GM18520 (cell line): ENCODE data around the gene C9orf43.
"Not testable (repeated sequence)": the region's sequence is repeated elsewhere in the genome, so short reads cannot be mapped to it uniquely, and the experiment has no call there.

Experiments
- ATAC-seq: cut with Tn5 transposase; IDR thresholded peaks from one replicate; pipeline ENCODE4 v1.9.1; 2021; ENCODE audit not compliant: unreplicated experiment

C9orf43 gene, protein sequence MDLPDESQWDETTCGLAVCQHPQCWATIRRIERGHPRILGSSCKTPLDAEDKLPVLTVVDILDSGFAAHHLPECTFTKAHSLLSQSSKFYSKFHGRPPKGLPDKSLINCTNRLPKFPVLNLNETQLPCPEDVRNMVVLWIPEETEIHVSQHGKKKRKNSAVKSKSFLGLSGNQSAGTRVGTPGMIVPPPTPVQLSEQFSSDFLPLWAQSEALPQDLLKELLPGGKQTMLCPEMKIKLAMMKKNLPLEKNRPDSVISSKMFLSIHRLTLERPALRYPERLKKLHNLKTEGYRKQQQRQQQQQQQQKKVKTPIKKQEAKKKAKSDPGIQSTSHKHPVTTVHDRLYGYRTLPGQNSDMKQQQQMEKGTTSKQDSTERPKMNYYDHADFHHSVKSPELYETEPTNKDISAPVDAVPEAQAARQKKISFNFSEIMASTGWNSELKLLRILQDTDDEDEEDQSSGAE

DNA sequence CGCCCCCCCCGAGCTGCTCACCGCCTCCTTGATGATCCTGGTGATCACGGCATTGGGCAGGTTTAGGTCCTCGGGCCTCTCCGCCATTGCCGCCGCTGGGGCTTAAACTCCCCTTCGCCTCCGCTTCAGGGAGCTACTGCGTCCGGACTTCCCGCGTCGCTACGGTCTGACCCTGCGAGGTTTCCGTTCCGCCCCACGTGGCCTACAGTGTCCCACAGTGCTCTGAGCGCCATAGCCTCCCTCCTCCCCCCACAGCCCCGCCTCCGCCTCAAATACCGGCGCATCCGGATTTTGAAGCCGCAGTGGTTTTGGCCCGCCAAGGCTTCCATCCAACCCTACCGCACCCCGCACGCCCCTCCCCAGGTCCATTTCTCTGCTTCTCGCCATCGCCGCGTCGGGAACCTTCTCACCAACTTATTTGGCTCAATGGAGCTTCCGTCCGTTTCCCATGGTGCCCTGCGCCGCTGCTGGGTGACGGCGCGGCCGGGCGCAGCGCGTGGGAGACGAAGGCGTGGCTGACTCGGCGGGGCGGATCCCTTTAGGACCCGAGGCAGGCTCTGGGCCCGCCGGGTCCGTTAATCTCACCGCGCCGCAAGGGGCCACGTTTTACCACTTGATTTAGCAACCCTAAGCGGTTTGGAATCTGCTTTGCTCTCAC is at the start of gene C9orf43, which contains the start of gene POLE3:
TSS of gene C9orf43 (plus strand) at position 541 of the 658 bp plus-strand sequence. CDS start 2,747 bp downstream, outside the sequence.
TSS of gene POLE3 (minus strand) at position 469 of the 658 bp plus-strand sequence. CDS start at position 87, 382 bp downstream.
- peak; percentile 84 for ATAC-seq

DNA sequence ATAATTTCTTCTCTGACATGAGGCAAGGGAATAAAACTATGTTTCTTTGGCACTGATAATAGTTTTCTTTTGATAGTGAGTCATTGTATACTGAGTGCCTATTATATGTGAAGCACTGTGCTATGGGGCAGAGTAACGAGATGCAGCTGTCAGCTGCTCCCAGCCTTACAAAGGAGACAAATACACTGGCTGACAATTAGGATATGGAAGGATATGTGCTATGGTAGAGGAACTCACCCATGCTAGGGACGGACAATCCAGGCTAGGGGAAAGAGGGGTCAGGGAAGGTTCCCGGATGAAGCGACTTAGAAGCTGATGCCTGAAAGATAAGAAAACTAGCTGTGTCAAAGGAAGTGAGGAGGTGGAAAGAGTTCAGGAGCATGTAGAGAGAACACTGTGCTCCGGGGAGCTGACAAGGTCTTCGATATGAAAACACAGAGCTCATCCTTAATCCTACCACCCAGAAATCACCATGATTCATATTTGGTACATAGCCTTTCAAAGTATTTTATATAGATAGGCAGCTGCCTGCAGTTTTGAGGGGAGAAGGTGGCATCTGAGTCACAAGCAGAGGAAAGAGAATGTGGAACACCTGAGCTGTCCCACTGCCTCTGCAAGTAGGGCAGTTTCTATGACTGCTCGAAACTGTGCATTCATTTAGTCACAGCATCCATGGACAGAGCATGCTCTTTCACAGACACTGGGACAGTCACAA is 49.1 kb upstream of the C9orf43 start:
- no peak for ATAC-seq

DNA sequence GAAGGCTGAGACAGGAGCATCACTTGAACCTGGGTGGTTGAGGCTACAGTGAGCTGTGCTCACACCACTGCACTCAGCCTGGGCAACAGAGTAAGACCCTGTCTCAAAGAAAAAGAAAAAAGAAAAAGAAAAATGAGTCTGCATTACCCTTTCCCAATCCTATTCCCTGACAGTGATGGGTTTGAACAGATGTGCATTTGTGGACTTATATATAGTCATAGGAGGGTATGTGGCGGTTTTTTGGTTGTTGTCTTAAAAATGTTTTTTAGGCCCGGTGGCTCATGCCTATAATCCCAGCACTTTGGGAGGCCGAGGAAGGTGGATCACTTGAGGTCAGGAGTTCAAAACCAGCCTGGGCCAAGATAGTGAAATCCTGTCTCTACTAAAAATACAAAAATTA is 47.2 kb upstream of the C9orf43 start:
- no peak for ATAC-seq

DNA sequence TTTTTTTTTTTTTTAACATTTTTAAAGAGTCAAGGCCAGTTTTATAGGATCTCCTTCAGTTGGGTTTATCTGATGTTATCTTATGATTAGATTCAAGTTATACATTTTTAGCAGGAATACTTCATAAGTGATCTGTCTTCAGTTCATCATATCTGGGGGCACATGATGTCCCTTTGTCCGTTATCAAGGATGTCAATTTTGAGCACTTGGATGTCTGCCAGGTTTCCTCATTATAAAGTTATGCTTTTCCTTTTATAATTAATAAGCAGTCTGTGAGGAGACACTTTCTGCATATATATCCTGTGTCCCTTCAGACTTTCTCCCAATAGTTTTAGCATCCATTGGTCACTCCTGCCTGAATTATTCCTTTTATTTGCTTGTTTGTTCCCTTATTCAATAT is 45.6 kb upstream of the C9orf43 start:
- no peak for ATAC-seq

DNA sequence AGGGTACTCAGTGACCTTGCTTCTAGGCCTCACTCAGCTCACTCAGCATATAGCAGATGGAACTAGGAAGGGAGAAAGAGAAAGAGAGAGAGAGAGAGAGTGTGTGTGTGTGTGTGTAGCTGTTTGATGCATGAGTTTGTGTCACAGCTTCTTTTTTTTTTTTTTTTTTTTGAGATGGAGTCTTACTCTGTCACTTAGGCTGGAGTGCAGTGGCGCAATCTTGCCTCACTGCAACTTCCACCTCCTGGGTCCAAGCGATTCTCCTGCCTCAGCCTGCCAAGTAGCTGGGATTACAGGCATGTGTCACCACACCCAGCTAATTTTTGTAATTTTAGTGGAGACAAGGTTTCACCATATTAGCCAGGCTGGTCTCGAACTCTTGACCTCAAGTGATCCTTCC is 44.9 kb upstream of the C9orf43 start:
- ATAC-seq: not testable (repeated sequence)

DNA sequence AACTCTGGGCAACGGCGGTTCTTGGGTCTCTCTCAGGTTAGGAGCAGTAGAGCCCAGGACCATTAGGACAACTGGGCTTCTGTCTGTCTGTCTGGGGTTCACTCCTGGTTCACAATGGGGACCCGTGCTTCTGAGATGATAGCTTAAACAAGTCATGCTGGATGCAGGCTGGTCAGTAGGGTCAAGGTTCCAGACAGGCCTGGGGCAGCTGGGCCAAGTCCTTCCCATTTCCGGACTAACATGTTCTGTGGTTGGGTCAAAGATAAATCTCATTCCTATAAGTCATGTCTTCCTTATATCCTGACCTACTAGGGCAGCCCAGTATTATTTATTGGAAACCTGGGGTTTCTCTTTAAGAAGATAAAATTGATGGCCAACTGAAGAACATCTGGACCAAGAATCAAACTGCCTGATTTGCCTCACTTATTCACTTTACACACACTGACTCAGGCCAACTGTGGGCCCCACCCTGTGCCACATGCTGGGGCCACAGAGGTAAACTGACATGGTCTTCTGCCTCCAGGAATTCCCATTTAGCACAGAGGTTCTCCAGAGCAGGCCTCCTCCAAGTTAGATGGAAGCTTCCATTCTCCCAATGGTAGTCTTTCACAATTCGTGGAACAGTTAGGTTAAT is 42.1 kb upstream of the C9orf43 start:
- ATAC-seq: no peak

DNA sequence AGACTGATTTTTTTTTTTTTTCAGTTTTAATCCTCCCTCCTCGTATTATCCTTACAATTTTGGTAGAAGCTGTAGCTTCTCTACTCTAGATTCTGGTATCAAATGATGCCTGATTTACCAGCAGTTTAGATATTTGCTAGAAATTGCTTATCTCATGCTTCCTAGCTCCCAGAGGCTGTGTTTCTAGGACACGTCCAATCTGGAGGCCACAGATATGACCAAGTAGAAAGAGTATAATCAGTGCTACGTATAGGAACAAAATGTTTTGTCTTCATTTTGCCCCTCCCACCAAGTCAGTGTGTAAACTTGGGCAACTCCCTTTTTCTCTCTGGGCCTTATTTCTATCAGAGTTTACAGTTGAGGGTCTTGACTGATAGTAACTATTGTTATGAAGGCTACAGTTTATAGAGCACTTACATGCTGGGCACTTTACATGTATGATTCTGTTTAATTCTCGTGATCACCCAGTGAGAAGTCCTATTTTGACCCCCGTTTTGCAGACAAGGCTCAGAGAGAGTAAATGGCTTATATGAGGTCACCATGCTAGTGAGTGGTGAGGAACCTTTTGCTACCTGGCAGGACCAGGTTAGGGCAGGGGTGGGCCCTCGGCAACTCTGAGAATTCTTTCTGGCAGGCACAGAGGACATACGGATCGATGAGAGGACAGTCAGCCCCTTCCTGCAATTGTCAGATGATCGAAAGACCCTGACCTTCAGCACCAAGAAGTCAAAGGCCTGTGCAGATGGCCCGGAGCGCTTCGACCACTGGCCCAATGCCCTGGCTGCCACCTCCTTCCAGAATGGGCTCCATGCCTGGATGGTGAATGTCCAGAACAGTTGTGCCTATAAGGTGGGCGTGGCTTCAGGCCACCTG is 41.3 kb upstream of the C9orf43 start:
- ATAC-seq: no peak

DNA sequence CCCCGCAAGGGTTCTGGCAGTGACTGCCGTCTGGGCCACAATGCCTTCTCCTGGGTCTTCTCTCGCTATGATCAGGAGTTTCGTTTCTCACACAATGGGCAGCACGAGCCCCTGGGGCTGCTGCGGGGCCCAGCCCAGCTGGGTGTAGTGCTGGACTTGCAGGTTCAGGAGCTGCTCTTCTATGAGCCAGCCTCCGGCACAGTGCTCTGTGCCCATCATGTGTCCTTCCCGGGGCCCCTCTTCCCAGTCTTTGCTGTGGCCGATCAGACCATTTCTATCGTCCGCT is 40.7 kb upstream of the C9orf43 start:
- no peak for ATAC-seq

DNA sequence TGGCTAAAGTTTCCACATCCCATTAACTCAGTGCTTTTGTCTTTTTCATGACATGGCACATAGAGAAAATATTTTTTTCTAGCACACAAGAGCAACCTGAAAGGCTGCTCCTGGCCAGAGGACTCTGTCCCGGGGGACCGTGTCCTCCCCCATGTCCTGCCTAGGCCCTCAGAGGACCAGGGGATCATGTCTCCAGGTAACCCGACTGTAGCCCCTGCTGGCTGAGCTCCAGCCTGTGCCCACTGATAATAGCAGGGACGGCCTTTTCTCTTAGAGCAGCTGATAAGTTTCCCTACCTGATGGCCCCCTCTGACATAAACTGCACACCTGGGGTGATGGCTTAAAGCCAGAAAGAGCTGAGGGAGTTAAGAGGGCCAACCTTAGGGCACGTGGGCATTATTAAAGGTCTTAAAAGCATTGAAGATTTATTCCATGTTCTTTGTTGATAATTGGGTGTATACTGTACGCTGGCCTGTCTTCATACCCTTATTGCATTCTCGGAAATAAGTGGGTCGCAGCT is 39.7 kb upstream of the C9orf43 start:
- no peak for ATAC-seq

DNA sequence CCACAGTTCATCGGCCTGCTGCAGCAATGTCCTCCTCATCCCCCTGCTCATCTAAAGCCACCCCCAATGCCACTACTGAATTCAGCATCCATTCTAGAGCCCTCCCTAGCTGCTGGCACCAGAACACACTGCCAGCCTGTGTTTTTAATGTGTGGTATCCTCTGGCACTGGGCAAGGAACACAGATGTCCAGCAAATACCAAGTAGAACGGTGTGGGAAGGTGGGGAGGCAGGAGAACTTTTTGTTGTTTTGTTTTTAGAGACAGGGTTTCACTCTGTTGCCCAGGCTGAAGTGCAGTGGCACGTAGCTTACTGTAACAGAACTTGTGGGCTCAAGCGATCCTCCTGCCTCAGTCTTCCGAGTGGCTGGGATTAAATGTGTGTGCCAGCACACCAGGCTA is 38.5 kb upstream of the C9orf43 start:
- ATAC-seq: no peak

DNA sequence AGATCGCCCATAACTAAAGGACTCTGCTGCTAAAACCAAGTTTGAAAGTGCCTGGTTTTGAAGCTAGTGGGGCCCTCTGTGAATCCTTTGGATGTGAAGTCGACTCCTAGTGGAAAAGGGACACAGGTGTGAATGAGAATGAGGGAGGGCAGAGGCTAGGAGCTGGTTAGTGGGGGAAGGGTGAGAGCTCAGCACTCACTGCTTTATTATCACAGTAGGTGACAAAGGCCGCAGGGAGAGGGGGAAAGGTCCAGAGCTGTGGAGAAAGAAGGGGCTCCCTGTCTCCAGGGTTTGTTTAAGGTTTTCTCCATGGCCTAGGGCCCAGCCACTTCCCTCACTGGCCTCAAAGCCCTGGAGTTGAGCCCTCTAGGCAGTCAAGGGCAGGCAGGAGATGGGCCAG is 37.3 kb upstream of the C9orf43 start:
- no peak for ATAC-seq

DNA sequence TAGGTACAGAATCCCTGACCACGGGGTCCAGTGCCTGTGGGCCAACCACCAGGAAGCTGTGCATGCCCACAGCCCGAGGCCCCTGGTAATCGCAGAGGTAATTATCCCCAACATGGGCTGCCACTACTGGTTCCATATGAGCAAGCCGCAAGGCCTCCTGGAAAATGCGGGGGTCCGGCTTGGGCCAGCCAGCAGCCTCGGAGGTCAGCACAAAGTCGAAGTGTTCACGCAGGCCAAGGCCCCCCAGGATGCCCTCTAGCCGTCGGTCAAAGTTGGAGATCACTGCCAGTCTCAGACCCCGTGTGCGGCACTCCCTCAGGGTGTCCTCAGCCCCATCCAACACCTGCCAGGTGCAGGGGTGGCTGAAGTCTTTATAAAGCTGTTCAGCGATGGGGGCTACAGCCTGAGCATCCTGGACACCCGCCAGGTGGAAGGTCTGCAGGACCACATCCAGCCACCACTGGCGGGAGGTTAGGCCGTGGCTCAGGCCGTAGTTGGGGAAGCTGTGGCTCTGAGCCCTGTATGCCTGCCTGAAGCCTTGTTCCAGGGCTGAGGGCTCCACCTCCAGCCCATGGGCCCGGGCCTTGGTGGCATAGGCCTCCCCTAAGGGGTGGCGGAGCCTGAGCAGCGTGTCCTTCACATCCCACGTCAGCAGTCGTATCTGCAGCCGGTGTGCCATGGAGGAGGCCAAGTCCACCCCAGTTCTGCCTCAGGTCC is 36.7 kb upstream of the C9orf43 start:
- ATAC-seq: no peak

DNA sequence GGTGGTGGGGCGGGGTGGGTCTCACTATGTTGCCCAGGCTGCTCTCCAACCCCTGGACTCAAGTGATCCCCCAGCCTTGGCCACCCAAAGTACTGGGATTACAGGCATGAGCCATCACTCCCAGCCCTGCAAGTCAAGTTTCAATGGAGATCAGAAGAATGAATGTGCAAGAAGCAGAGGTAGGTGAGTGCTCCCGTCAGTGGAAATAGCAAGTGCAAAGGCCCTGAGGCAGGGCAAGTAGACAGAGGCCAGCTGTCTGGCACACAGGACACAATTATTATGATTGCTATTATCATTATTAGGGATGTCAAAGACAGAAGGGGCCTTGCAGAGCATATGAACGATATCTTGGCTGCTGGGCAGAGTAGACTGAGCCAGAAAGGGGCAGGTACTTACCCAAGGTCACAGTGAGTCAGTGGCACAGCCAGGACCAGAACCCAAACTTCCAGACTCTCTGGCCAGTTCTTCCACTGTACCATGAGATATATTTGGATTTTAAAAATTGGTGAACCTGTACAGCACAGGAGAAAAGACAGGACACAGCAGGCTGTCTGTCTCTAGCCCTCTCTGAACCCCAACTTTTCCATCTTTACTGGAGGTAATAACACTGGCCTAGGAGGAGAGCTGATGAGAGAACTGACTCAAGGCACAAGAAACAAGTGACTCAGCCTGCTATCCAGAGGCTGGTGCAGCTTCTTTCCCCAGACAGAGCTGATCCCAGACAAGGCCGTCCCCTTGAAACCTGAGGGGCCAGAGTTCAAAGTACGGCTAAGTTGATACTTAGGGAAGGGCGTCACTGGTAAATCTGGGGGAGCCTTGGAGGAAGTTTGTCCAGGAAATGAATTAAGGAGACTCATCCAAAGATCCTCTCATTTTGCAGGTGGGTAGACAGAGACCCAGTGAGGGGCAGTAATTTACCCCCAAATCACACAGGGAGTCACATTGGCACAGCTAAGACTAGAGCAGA is 35.2 kb upstream of the C9orf43 start:
- no peak for ATAC-seq

DNA sequence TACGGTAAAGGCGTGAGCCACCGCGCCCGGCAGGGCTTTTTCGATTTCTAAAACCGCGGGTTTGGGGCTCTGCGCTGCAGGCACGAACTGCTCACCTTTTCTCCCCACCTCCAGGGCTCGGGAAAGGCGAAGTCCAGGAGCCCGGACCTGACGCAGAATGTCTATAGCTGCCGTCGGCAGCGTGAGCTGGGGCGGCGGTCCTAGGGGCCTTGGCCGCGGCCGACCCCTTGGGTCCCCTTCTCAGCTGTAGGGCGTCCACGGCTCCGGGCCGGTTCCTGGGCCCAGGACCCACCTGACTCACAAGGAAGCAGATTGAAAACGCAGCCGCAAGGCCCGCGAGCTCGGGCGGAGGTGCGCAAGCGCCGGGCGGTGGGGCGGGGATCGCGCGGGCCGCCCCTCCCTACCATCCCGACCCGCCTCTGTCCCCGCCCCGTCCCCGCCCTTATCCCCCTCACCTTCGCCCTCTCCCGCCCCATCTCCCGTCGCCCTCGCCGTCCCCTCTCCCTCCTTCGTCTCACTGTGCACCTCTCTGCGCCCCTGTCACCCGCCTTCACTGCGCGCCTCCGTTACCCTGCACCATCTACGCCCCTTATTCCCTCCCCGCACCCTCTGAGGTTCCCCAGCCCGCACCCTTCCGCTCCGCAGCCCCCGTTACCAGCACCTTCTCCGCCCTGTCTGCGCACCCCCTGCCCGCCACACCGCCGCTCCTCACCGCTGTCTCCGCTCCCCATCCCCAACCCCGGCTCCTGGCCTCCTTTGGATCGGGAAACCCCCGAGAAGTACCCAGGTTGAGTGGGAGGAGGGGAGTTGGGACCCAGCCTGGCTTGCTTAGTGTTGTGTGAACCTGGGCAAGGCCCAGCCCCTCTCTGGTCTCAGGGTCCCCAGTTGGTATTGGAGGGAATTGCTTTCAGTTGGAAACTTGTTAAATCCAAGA is 33.6 kb upstream of the C9orf43 start, which contains the start of gene HDHD3:
TSS of gene HDHD3 (minus strand) at position 353 of the 934 bp plus-strand sequence. CDS start 2,632 bp downstream, outside the sequence.
- ATAC-seq: peak; percentile 77

DNA sequence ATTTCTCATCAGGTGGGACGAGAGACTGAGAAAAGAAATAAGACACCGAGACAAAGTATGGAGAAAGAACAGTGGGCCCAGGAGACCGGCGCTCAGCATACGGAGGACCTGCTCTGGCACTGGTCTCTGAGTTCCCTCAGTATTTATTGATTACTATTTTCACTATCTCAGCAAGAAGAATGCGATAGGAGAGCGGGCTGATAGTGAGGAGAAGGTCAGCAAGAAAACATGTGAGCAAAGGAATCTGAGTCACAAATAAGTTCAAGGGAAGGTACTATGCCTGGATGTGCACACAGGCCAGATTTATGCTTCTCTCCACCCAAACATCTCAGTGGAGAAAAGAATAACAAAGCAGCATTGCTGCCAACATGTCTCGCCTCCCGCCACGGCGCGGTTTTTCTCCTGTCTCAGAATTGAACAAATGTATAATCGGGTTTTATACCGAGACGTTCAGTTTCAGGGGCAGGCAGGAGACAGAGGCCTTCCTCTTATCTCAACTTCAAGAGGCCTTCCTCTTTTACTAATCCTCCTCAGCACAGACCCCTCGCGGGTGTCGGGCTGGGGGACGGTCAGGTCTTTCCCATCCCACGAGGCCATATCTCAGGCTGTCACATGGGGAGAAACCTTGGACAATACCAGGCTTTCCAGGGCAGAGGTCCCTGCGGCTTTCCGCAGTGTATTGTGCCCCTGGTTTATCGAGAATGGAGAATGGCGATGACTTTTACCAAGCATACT is 31.3 kb upstream of the C9orf43 start:
- ATAC-seq: not testable (repeated sequence)

DNA sequence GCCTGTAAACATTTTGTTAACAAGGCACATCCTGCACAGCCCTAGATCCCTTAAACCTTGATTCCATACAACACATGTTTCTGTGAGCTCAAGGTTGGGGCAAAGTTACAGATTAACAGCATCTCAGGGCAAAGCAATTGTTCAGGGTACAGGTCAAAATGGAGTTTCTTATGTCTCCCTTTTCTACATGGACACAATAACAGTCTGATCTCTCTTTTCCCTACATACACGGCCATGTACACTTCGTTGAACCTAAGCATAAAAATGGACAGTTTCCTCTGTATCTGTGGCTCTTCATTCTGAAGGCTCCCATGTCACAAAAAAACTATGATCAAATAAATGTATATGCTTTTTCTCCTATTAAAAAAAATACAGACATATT is 30.7 kb upstream of the C9orf43 start:
- not testable (repeated sequence) for ATAC-seq
